Breast epithelium (tissue), 3 donors: ENCODE measurements around the gene OR2Y1.

Experiments
- POLR2A ChIP-seq: fragments of 450-650 bp; IDR thresholded peaks from one replicate; pipeline ENCODE4 v1.6.1; 2016; ENCODE audit warnings: antibody characterized with exemption, mild to moderate bottlenecking, moderate library complexity
- POLR2AphosphoS5 ChIP-seq, 3 donors: sonication (generic); formaldehyde crosslinking; IDR thresholded peaks; one replicate each; pipeline ENCODE4 v1.6.1; 2017; ENCODE audit warnings: antibody characterized with exemption in 3 of 3
- TF ChIP-seq, protein P1 (sequence below), 3 donors: fragments of 450-650 bp; IDR thresholded peaks; one replicate each; pipeline ENCODE4 v1.5.1; 2016 to 2017; ENCODE audit warnings: antibody characterized with exemption in 3 of 3, mild to moderate bottlenecking in 3 of 3, moderate library complexity in 3 of 3

DNA sequence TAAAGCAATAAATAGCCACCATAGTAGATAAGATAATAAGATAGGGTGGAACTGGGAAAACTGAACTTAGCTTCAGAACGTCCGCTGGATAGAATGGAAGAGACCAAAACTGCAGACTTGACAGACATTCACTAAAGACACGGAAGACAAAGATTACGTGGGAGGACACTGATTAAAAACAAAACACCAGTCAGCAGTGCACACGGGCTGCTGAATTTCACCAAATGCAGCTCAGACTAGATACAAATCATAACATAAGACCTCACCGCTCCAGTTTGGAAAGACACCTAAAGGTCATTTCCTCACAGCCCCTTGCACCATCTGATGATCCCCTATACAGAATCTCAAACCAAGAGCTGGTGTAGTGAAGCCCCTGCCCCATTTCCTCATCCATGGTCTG lies 2.9 kb upstream of the OR2Y1 start:
- no peak for TF ChIP-seq POLR2A
- TF ChIP-seq, protein P1, sequence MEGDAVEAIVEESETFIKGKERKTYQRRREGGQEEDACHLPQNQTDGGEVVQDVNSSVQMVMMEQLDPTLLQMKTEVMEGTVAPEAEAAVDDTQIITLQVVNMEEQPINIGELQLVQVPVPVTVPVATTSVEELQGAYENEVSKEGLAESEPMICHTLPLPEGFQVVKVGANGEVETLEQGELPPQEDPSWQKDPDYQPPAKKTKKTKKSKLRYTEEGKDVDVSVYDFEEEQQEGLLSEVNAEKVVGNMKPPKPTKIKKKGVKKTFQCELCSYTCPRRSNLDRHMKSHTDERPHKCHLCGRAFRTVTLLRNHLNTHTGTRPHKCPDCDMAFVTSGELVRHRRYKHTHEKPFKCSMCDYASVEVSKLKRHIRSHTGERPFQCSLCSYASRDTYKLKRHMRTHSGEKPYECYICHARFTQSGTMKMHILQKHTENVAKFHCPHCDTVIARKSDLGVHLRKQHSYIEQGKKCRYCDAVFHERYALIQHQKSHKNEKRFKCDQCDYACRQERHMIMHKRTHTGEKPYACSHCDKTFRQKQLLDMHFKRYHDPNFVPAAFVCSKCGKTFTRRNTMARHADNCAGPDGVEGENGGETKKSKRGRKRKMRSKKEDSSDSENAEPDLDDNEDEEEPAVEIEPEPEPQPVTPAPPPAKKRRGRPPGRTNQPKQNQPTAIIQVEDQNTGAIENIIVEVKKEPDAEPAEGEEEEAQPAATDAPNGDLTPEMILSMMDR (IDR thresholded peaks at IDR 0.05) = no peak
- no peak for TF ChIP-seq POLR2AphosphoS5 (IDR thresholded peaks at IDR 0.05)
